ENCODE measurements around the gene SPIB.
"Not testable (repeated sequence)": the region's sequence is repeated elsewhere in the genome, so short reads cannot be mapped to it uniquely, and the experiment has no call there.

Gene SPIB

GRCh38 chr19:50447053-50447452, 28.3 kb downstream of the SPIB start:
- no peak for DNase-seq

- DNase-seq = no peak
Measured at GRCh38 chr19:50447750-50448149, 29.0 kb downstream of the SPIB start.

- DNase-seq = no peak
Measured at GRCh38 chr19:50449236-50449899, 30.6 kb downstream of the SPIB start.

GRCh38 chr19:50450369-50451222, 31.9 kb downstream of the SPIB start:
- DNase-seq = no peak

GRCh38 chr19:50451223-50451534, 32.4 kb downstream of the SPIB start:
- no peak for DNase-seq

- no peak for DNase-seq
Measured at GRCh38 chr19:50453243-50453642, 34.5 kb downstream of the SPIB start.

DNA sequence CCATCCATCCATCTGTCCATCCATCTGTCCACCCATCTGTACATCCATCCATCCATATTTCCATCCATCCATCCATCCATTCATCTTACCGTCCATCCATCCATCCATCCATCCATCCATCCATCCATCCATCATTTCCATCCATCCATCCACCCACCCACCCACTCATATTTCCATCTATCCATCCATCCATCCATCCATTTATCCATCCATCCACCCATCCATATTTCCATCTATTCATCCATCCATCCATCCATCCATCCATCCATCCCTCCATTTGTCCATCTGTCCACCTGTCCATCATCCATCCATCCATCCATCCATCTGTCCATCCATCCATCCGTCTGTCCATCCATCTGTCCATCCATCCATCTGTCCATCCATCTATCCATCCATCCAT, 37.3 kb downstream of the SPIB start:
- DNase-seq = no peak

DNA sequence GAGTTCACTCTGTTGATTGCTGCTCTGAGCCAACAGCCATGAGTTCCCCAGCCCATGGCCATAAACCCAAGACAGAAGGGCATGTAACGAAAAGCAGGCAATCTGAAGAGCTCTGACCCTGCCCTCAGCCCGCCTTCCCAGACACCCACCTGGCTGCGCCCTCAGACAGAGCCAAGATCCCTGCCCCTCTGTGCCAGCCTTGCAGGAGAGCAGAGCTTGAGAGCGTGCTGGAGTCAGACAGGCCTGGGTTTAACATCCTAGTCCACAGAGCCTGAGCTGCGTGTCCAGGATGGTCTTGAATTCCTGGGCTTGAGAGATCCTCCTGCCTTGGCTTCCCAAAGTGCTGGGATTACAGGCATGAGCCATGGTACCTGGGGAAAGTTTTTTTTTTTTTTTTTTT, 38.6 kb downstream of the SPIB start:
- no peak for DNase-seq

- no peak for DNase-seq
Measured at GRCh38 chr19:50458396-50459066, 39.8 kb downstream of the SPIB start.

DNA sequence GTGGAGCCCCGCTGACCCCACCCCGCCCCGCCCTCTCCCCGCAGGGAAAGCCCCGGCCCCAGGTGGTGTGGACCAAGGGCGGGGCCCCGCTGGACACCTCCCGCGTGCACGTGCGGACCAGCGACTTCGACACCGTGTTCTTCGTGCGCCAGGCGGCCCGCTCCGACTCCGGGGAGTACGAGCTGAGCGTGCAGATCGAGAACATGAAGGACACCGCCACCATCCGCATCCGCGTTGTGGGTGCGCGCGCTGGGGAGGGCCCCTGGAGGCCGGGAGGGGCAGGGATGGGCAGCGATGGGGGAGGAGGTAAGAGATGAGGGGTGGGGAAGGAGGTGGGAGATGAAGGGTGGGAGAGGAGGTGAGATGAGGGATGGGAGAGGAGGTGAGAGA, 40.3 kb downstream of the SPIB start:
- no peak for DNase-seq

- DNase-seq = no peak
Measured at GRCh38 chr19:50459638-50460037, 40.9 kb downstream of the SPIB start.

GRCh38 chr19:50460161-50460765, 41.5 kb downstream of the SPIB start:
- no peak for DNase-seq

- peak; percentile 35 to 51 for DNase-seq
Measured at GRCh38 chr19:50461066-50461875, 42.5 kb downstream of the SPIB start.

- DNase-seq = no peak
Measured at GRCh38 chr19:50462970-50463369, 44.2 kb downstream of the SPIB start.

DNA sequence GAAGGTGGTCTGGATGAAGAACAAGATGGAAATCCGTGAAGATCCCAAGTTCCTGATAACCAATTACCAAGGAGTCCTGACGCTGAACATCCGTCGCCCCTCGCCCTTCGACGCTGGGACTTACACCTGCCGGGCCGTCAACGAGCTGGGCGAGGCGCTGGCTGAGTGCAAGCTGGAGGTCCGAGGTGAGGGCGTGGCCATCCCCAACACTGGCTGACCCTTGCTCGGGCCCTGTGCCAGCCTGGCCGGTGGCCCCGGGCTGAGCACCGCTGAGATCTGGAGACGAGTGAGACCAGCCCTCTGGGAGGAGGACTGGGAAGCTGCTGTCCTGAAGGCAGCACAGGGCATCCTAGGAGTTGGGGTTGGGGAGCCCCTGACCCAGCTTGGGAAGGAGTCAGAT, 45.6 kb downstream of the SPIB start:
- DNase-seq = no peak

DNA sequence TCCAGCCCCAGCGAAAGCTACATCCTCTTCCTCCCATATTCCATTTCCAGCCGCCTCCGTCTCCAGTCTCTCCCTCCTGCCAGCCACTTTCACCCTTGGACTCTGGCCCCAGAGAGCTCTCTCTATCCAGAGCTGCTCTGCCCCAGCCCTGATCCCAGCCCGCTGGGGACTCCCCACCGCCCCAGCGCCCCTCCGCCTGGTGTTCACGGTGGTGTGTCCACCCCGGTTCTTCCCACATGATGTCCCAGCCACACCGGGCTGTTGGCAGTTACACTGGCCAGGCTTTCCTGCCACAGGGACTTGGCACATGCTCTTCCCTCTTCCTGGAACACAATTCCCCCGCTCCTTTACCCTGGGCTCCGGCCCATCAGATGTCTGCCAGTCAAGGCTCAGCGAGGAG, 46.3 kb downstream of the SPIB start:
- DNase-seq = no peak

DNA sequence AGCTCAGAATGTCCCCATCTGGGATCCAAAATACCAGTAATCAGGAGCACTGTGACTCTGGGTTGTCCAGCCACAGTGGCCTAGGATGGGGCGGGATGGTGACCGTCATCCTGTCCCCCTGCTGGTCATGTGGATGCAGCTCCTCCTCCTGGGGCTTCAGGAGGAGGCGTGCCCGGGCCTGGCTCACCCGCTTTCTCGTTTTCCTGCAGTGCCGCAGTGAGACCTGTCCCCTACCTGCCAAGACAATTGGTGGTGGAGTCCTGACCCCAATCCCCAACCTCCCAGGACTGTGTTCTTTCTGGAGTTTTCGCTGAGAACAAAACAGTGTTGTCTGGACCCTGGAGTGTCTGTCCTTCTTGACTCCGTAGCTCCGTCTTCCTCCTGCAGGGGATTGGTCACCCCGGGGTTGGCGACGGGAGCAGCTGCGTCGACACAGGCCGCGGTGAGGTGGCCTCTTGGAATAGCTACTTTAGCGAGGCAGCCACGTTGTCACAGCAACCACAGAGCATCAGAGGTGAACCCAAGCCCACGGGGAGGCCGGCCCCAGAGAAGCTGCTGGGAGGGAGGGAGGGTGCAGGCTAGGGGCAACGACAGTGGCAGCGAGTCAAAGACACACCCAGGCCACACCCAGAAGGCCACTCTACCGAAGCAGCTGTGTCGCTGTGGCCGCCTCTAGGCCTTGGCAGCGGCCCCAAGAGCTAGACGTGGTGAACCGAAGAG, 47.4 kb downstream of the SPIB start:
- DNase-seq = no peak

DNA sequence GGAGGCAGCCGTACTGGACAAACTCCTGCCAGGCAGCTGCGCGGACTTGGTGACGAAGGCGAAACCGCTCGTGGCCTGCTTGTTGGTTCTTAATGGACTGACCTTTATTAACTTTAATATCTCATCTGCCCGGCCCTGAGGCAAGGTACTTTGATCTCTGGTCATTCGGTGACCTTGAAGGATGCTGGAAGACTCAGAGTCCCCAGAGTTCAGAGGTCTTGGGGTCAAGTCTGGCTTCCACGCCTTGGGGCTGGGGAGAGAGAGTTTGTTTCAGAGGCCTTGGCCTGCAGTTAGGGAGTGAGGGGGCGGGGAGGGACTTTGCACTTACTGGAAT, 47.9 kb downstream of the SPIB start:
- no peak for DNase-seq

DNA sequence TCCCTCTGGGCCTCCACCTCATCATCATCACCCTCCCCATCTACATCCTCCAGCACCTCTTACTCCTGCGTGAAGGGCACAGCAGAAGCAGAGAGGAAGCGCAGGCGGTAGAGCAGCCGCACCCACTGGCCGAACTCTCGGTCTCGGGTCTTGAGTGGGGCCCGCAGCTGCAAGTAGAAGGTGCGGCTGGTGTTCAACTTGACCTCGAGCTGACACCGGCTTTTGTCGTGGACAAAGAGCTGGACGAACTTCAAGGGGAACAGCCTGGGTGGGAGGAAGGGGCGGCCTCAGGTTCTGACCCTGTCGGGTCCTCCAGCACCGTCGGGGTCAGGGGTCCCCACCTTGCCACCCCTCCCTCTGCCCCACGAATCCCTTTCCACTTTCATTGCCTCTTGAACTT, 48.8 kb downstream of the SPIB start:
- no peak for DNase-seq

GRCh38 chr19:50468818-50469217, 50.1 kb downstream of the SPIB start:
- DNase-seq = no peak

DNA sequence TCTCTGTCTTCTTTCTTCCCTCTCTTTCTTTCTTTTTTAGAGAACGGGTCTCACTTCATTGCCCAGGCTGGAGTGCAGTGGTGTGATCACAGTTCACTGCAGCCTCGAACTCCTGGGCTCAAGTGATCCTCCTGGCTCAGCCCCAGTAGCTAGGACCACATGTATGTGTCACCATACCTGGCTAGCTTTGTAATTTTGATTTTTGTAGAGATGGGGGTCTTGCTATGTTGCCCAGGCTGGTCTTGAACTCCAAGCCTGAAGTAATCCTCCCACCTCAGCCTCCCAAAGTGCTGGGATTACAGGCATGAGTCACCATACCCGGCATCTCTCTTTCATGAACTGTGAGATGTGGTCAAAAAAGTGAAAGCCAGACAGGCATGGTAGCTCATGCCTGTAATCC, 54.6 kb downstream of the SPIB start:
- not testable (repeated sequence) for DNase-seq

GRCh38 chr19:50475101-50475568, 56.4 kb downstream of the SPIB start:
- no peak for DNase-seq
